ENCODE results near the gene AGAP3. TPM values are rescaled to one million over a fixed set of nuclear protein-coding genes. Genes with fewer than 3 reads are reported as not detected.

AGAP3 gene
- total RNA-seq, 2 experiments from 2014 or later, result 20.6 to 22.0 TPM

DNA sequence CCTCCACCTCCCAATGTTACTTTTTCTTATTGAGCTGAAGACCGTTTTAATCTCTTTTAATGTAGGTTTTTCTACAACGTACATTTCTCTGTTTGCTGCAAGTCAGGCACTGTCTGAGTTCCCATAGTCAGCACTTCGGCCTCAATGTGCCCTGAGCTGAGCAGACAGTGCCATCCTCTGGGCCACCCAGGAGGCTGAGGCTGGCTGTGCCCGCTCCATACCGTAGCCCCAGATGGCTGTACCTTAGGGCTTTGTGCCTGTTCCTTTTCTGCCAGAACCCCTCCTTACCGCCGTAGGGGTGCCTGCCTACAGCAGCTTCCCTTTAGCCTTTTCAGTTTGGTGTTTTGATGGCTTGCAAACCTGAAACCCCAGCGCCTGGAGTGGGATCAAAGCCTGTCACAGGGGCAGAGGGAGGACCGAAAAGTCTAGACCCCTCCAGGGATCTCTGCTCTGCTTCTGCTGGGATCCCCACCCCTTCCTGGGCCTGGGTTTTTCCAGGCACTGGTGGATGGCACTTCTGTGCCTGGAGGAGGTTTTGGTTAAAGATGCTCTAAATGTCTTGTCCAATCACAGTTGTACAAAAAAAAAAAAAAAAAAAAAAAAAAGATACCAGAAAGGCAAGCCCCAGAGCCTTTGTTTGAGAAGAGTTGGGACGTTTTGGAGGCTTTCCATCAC lies 9.0 kb downstream of the AGAP3 start:
- Mint-ChIP-seq H3K27ac (no peak overlapping the region), H3K4me1 (ENCODE audit: low read depth) (no peaks in the 10 kb centered on the region), H3K36me3 (ENCODE audit: low read depth) (no peaks in the 10 kb centered on the region), H3K4me3 (no peak overlapping the region), H3K9me3 (no peaks in the 10 kb centered on the region), H3K27me3 (no peaks in the 10 kb centered on the region)
- ATAC-seq, result no peak
- no peak for TF ChIP-seq CTCF (IDR thresholded peaks at IDR 0.05)
- ChIA-PET POLR2A (interaction anchor here (0.6 kb wide), 1 partner anchor 98 kb away, joined by 3 read pairs; no protein-coding TSS in a partner anchor), CTCF (interaction anchor here (1.2 to 2.8 kb wide), 3 partner anchors 15 to 186 kb away, joined by 3 to 15 read pairs (median 3); no protein-coding TSS in a partner anchor)
- intact Hi-C loops (cut with micrococcal nuclease), result no loop called here
- no peak for DNase-seq

DNA sequence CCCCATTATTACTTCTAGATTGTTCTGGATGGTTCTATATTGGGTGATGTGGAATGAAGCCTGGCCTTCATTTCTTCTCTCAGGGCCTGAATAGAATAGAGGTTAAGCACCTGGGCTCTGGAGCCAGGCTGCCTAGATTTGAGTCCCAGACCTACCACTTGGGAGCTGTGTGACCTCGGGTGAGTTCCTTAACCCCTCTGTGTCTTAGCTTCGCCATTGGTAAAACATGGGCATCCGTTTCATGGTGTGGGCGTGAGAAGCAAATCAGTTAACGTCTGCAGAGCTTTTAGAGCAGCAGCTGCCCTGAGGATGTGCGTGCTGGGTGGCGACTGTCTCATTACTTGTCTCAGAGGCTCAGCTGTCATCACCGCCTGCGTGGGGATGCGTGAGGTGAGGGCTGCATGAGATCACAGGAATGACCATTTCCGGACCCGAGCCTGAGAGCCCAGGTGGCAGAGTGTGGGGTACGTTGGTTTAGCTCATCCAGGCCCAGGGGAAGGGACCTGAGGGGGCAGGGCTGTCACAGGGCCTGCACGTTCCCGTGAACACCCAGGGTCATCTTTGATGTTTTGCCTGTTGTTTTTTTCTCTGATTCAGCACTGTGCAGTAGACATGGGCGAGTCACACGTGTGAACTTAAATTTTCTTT lies 9.7 kb downstream of the AGAP3 start:
- no peak for TF ChIP-seq CTCF (IDR thresholded peaks at IDR 0.05)
- no peaks in the 10 kb centered on the region for H3K36me3 Mint-ChIP-seq (ENCODE audit: low read depth)
- H3K4me1 Mint-ChIP-seq (ENCODE audit: low read depth), result no peaks in the 10 kb centered on the region
- no peak for DNase-seq
- no peak for ATAC-seq
- CTCF ChIA-PET, result interaction anchor here (0.8 to 2.8 kb wide), 4 partner anchors 15 to 187 kb away, joined by 3 to 15 read pairs (median 3); no protein-coding TSS in a partner anchor
- no peak overlapping the region for H3K27ac Mint-ChIP-seq
- H3K9me3 Mint-ChIP-seq, result no peaks in the 10 kb centered on the region
- intact Hi-C loops (cut with micrococcal nuclease), result no loop called here
- no peak overlapping the region for H3K4me3 Mint-ChIP-seq
- no peaks in the 10 kb centered on the region for H3K27me3 Mint-ChIP-seq
- POLR2A ChIA-PET, result no interaction called here

GRCh38 chr7:151099486-151100211 lies 13.4 kb downstream of the AGAP3 start:
- no peak overlapping the region for H3K27ac Mint-ChIP-seq
- ATAC-seq (no peak), DNase-seq (no peak)
- CTCF ChIA-PET, result interaction anchor here (1.1 to 1.5 kb wide), 2 partner anchors 9 to 24 kb away, joined by 3 read pairs; no protein-coding TSS in a partner anchor
- no peaks in the 10 kb centered on the region for H3K27me3 Mint-ChIP-seq
- H3K4me3 Mint-ChIP-seq, result no peak overlapping the region
- no peaks in the 10 kb centered on the region for H3K4me1 Mint-ChIP-seq (ENCODE audit: low read depth)
- H3K9me3 Mint-ChIP-seq, result no peaks in the 10 kb centered on the region
- no peaks in the 10 kb centered on the region for H3K36me3 Mint-ChIP-seq (ENCODE audit: low read depth)
- intact Hi-C loops (cut with micrococcal nuclease), result no loop called here
- POLR2A ChIA-PET, result no interaction called here
- no peak for TF ChIP-seq CTCF (IDR thresholded peaks at IDR 0.05)

DNA sequence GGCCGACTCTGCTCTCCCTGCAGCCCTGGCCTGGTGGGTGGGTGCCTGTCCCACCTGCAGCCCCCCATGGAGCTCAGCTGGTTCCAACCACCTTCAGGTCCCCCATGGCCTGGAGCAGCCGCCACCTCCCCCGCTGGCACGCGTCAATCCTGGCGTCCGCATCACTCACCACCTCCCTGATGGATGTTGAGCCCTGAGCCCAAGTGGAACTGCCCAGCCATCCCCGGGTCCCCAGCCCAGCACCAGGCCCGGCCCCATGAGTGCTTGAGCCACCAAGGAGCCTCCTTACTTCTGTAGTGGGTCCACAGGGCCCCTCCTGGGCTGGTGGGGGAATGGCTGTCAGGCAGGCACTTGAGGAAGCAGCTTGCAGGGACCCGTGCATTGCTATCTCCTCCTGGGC lies 14.6 kb downstream of the AGAP3 start:
- ChIA-PET CTCF (interaction anchor here (1.2 to 1.5 kb wide), 2 partner anchors 10 to 23 kb away, joined by 3 to 5 read pairs; no protein-coding TSS in a partner anchor), POLR2A (no interaction called here)
- no peaks in the 10 kb centered on the region for H3K9me3 Mint-ChIP-seq
- no peak for TF ChIP-seq CTCF (IDR thresholded peaks at IDR 0.05)
- ATAC-seq (no peak), DNase-seq (no peak)
- H3K27ac Mint-ChIP-seq, result no peak overlapping the region
- H3K27me3 Mint-ChIP-seq, result no peaks in the 10 kb centered on the region
- intact Hi-C loops (cut with micrococcal nuclease), result no loop called here
- no peaks in the 10 kb centered on the region for H3K36me3 Mint-ChIP-seq (ENCODE audit: low read depth)
- H3K4me3 Mint-ChIP-seq, result no peak overlapping the region
- H3K4me1 Mint-ChIP-seq (ENCODE audit: low read depth), result no peaks in the 10 kb centered on the region
